GM19025 (cell line): ENCODE results near the gene GPR108.
"Not testable (repeated sequence)": the region's sequence is repeated elsewhere in the genome, so short reads cannot be mapped to it uniquely, and the experiment has no call there.

ENCODE experiments used
- ATAC-seq: cut with Tn5 transposase; IDR thresholded peaks from one replicate; pipeline ENCODE4 v1.9.1; 2021; ENCODE audit warnings: mild to moderate bottlenecking, low read depth, moderate library complexity; ENCODE audit not compliant: unreplicated experiment

GPR108 gene

GRCh38 chr19:6709549-6709948 lies 27.8 kb downstream of the GPR108 start:
- no peak for ATAC-seq

GRCh38 chr19:6708913-6709312 lies 28.5 kb downstream of the GPR108 start:
- not testable (repeated sequence) for ATAC-seq

GRCh38 chr19:6708346-6708745 lies 29.0 kb downstream of the GPR108 start:
- ATAC-seq, result no peak

GRCh38 chr19:6707658-6708018 lies 29.7 kb downstream of the GPR108 start:
- no peak for ATAC-seq

GRCh38 chr19:6707011-6707657 lies 30.2 kb downstream of the GPR108 start:
- no peak for ATAC-seq

GRCh38 chr19:6706633-6706958 lies 30.8 kb downstream of the GPR108 start:
- ATAC-seq, result no peak

GRCh38 chr19:6705931-6706632 lies 31.3 kb downstream of the GPR108 start:
- no peak for ATAC-seq

GRCh38 chr19:6700586-6701316 lies 36.6 kb downstream of the GPR108 start:
- no peak for ATAC-seq

- ATAC-seq, result no peak
These were observed 37.4 kb downstream of the GPR108 start for GRCh38 chr19:6699935-6700334.

GRCh38 chr19:6697291-6697690 lies 40.1 kb downstream of the GPR108 start:
- no peak for ATAC-seq

GRCh38 chr19:6696239-6696820 lies 41.0 kb downstream of the GPR108 start:
- no peak for ATAC-seq

GRCh38 chr19:6694147-6694815 lies 43.1 kb downstream of the GPR108 start:
- ATAC-seq, result no peak

- ATAC-seq, result no peak
These were observed 43.7 kb downstream of the GPR108 start for GRCh38 chr19:6693681-6694080.

- no peak for ATAC-seq
These were observed 44.3 kb downstream of the GPR108 start for GRCh38 chr19:6693056-6693471.

- no peak for ATAC-seq
These were observed 45.4 kb downstream of the GPR108 start for GRCh38 chr19:6692027-6692426.

- no peak for ATAC-seq
These were observed 46.0 kb downstream of the GPR108 start for GRCh38 chr19:6691342-6691741.

GRCh38 chr19:6690160-6690885 lies 47.1 kb downstream of the GPR108 start:
- ATAC-seq, result no peak

- ATAC-seq, result no peak
These were observed 50.3 kb downstream of the GPR108 start for GRCh38 chr19:6687114-6687513.

GRCh38 chr19:6686628-6686975 lies 50.8 kb downstream of the GPR108 start:
- ATAC-seq, result no peak

- ATAC-seq, result no peak
These were observed 51.3 kb downstream of the GPR108 start for GRCh38 chr19:6685962-6686627.
